ENCODE results near the gene RUSF1. TPM values are rescaled to one million over a fixed set of nuclear protein-coding genes. Genes with fewer than 3 reads are reported as not detected.
A peak's percentile ranks its signal among the peaks of the same experiment; 100 is the strongest.

Gene RUSF1
- total RNA-seq, 1 experiment from 2014 or later: 53.9 TPM

- no peak for DNase-seq (ENCODE audit: low read depth)
Measured at GRCh38 chr16:31471241-31471874, 36.8 kb downstream of the RUSF1 start.

DNA sequence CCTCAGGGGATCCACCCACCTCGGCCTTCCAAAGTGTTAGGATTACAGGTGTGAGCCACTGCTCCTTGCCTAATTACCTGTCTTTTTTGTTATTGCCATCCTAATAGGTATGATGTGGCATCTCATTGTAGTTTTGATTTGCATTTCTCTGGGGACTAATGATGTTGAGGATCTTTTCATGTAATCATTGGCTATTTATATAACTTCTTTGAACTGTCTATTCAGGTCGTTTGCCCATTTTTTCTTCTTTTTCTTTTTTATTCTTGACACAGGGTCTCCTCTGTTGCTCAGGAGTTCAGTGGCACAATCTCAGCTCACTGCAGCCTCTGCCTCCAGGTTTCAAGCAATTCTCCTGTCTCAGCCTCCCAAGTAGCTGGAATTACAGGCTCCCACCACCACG lies 37.6 kb downstream of the RUSF1 start:
- no peak for DNase-seq (ENCODE audit: low read depth)

DNA sequence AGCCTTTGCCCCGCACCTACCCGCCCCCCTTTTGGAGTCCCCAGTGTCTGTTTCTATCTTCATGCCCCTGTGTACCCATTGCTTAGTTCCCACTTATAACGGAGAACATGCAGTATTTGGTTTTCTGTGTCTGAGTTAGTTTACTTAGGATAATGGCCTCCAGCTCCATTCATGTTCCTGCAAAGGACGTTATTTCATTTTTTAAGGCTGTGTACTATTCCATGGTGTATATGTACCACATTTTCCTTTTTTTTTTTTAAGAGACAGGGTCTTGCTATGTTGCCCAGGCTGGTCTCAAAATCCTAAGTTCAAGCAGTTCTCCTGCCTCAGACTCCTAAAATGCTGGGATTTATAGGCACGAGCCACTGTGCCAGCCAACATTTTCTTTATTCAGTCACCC lies 40.3 kb downstream of the RUSF1 start:
- DNase-seq (ENCODE audit: low read depth): no peak

DNA sequence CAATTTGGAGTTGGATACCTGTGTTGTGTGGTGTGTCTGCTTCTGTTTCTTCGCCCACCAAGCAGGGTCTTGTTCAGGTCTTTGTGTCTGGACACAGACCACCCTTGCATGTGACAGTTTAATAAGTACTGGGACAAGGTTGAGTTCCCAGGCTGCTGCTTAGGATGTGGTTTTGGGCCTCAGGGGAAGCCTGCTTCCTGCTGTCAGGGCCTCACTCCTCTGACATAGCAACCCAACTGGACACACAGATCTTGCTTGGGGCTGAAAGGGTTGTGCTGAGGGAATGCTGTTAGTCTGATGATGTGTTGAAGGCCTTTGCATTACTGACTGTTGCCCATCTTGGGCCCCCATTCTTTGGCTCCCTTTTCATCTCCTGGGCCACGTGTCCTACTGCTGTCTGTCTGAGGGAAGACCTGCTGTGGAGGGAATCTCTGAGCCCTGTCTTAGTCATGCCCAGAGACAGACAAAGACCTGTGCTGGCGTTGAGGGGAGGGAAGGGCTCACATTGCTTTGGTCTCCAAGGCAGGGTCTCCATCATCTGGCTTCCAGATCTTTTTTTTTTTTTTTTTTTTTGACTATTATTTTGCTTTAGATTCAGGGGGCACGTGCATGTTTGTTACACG lies 40.9 kb downstream of the RUSF1 start:
- DNase-seq (ENCODE audit: low read depth): peak; percentile 50

GRCh38 chr16:31466381-31466841 lies 41.8 kb downstream of the RUSF1 start:
- DNase-seq (ENCODE audit: low read depth): no peak

DNA sequence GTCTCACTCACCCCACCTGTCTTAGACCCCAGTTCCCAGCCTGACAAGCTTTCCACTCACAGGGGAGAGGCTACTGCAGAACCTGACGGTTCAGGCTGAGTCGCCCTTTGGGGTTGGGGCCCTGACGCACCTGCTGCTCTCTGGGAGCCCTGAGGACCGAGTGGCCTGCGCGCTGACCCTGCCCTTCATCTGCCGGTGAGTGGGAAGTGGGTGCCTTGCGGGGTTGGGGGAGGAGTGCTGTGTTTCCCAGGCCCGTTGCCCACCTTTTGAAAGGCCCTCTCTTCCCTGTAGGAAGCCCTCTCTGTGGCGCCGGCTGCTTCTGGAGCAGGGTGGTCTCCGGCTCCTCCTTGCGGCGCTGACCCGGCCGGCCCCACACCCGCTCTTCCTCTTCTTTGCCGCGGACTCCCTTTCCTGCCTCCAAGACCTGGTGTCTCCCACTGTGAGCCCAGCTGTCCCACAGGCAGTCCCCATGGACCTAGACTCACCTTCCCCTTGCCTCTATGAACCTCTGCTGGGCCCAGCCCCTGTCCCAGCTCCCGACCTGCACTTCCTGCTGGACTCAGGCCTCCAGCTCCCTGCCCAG lies 42.3 kb downstream of the RUSF1 start:
- DNase-seq (ENCODE audit: low read depth): no peak

DNA sequence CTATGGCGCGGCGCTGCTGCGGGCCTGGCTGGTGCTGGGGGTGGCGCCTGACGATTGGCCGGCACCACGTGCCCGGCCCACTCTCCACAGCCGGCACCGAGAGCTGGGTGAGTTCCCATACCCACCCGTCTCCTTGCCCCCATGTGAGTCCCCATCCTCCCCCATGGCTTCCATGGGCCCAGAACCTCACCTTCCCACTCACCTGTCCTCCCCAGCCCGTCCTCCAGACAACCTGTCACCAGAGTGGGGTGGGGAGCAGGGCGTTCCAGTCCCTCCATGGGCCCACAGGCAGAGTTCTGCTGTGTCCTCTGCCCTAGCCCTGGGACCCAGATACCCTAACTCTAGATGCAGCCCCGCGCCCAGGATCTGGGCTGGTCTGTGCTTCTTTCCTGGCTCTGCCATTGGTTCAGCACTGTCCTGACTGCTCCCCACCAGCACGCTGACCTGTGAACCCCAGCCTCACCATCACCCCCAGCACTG lies 43.4 kb downstream of the RUSF1 start:
- DNase-seq (ENCODE audit: low read depth): no peak

GRCh38 chr16:31464348-31464769 lies 43.8 kb downstream of the RUSF1 start:
- DNase-seq (ENCODE audit: low read depth): no peak

DNA sequence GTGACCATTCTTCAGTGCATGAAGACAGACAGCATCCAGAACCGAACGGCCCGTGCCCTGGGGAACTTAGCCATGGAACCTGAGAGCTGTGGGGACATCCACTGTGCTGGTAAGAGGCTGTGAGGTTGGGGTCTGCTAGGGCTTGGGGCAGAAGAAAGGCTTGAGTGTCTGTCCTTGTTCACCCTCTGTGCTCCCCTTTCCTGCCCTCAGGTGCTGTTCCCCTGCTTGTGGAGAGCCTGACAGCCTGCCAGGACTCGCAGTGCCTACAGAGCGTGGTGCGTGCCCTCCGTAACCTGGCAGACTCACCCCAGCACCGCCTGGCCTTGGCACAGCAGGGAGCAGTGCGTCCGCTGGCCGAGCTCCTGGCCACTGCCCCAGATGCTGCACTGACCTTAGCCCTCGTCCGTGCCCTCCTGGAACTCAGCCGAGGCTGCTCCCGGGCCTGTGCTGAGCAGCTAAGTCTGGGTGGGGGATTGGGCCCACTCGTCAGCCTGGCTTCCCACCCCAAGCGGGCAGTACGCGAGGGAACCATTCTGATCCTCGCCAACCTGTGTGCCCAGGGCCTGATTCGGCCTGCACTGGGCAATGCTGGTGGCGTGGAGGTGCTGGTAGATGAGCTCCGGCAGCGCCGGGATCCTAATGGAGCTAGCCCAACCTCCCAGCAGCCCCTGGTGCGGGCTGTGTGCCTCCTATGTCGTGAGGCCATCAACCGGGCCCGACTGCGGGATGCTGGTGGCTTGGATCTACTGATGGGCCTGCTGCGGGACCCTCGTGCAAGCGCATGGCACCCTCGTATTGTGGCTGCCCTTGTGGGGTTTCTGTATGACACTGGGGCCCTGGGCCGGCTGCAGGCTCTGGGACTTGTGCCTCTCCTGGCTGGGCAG lies 46.0 kb downstream of the RUSF1 start:
- no peak for DNase-seq (ENCODE audit: low read depth)

- no peak for DNase-seq (ENCODE audit: low read depth)
Measured at GRCh38 chr16:31461201-31461920, 46.8 kb downstream of the RUSF1 start.

- peak; percentile 52 for DNase-seq (ENCODE audit: low read depth)
Measured at GRCh38 chr16:31460582-31461002, 47.6 kb downstream of the RUSF1 start.

DNA sequence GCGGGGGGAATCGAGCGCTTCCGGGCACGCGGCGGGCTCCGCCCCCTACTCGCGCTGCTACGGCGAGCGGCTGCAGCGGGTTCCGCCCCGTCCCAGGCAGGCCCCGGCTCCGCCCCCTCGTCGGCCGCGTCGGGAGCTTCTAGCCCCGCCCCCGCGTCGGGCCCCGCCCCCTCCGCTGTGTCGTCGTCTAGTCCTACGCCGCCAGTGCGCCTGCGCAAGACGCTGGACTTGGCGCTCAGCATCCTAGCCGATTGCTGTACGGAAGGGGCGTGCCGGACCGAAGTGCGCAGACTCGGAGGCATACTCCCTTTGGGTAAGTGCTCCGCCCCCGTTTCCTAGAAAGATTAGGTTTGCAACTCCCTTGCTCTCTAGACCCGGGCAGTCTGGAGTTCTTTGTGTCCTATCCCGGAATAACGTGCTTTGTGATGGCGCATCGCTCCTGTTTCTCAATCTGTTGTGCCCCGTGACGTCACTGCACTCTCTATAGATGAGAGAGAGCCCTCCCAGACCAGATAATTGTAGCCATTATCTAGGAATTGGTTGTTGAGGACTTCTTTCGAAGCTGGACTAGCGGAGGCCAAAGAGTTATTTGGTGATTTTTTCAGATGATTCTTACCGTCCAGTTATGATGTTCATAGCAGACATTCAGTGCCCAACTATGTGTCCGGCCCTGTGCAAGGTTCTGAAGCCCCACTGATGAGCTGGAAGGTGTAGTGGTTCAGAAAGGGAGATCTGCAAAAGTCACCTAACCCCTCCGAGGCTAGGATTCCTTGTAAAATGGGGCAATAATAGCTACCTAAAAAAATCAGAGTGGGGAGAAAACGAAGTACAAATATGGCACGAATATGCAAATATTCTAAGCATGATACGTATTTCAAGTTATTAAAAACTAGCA lies 48.3 kb downstream of the RUSF1 start:
- peak; percentile 99 for DNase-seq (ENCODE audit: low read depth)

- peak; percentile 97 for DNase-seq (ENCODE audit: low read depth)
Measured at GRCh38 chr16:31458844-31459686, 49.1 kb downstream of the RUSF1 start, which contains the start of gene ARMC5. TSS of gene ARMC5 (plus strand) at chr16:31459501. CDS start at chr16:31459525, 24 bp downstream.

DNA sequence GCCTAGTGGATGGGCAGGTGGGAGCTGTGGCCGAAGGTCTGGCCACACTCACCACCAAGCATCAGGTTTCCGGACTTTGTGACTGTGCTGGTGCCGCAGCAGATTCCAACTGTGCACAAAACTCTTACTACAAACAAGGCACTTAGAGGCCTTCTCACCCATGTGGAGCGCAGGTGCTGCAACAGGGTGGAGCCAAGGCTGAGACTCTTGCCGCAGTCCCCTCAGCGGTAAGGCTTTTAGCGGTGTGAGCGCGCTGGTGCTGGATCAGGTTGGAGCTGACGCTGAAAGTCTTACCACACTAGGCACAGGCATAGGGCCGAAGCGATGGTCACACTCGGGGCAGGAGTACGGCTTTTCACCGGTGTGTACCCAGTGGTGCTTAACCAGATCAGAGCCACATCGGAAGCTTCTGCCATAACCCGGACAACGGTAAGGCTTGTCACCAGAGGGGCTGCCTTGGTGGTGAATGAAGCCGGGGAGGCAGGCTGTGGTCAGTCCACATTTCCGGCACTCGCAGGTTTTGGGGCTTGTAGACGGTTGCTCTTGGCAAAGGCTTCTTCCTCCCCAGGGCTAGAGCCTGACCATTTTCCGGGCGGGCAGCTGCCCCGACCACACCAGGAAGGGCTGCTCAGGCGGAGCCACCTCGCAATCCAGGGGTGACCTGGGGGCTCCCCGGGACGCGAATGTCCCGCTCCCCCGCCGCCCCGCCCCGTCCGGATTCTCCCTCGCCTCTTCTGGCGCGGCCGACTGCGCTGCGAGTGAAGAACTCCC lies 49.9 kb downstream of the RUSF1 start:
- peak; percentile 47 for DNase-seq (ENCODE audit: low read depth)

DNA sequence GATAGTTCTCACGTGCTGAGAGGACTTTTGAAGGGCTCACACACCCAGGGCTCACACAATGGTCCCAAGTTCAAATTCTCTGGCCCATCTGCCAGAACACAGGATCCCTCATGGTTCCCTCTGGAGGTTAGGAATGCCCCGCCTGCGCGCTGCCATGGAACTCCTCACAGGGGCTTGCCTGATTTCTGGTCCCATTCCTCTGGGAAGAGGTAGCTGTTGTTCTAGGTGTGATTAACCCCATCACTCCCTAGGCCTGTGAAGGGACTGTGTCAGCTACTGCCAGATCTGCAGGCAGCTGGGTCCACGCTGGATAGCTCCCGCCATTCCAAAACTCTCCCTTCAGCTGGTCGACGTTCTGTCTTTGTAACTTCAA lies 51.2 kb downstream of the RUSF1 start:
- no peak for DNase-seq (ENCODE audit: low read depth)

- DNase-seq (ENCODE audit: low read depth): no peak
Measured at GRCh38 chr16:31455601-31456314, 52.4 kb downstream of the RUSF1 start.

All from LHCN-M2 (cell line).